Mesothelial cell of epicardium (in vitro differentiated cells): Measurements from ENCODE around the gene ABCA13. TPM values are rescaled to one million over a fixed set of nuclear protein-coding genes. Genes with fewer than 3 reads are reported as not detected.

Experiments
- DNase-seq, 2 experiments: peaks; one replicate each; pipeline ENCODE4 v3.0.0; 2021; ENCODE audit warnings: low spot score in 2 of 2; ENCODE audit not compliant: unreplicated experiment in 2 of 2
- H3K27ac Mint-ChIP-seq: 2 replicates; pipeline ENCODE4 v1.8.0; 2021; ENCODE audit warnings: mixed read lengths
- H3K27me3 Mint-ChIP-seq: 2 replicates; pipeline ENCODE4 v1.8.0; 2021; ENCODE audit warnings: low read depth, mixed read lengths
- H3K36me3 Mint-ChIP-seq: 2 replicates; pipeline ENCODE4 v1.8.0; 2021; ENCODE audit warnings: mixed read lengths
- H3K4me1 Mint-ChIP-seq: 2 replicates; pipeline ENCODE4 v1.8.0; 2021; ENCODE audit warnings: mixed read lengths
- H3K4me3 Mint-ChIP-seq: 2 replicates; pipeline ENCODE4 v1.8.0; 2021; ENCODE audit warnings: mild to moderate bottlenecking, moderate library complexity, mixed read lengths
- H3K9me3 Mint-ChIP-seq: 2 replicates; pipeline ENCODE4 v1.8.0; 2021; ENCODE audit warnings: mixed read lengths
- CTCF ChIP-seq: fragments of 200-600 bp; sonication (generic); IDR thresholded peaks from one replicate; pipeline ENCODE4 v1.5.0; 2021; ENCODE audit warnings: antibody characterized with exemption; ENCODE audit not compliant: unreplicated experiment
- total RNA-seq: library from RNA; stranded (reverse); gene quantifications from 3 replicates; pipeline ENCODE4 v1.2.1, GENCODE V29; 2021

ABCA13 gene
- total RNA-seq, 1 donor from 2014 or later: 0.29 TPM

- no peak for DNase-seq
- Mint-ChIP-seq H3K9me3 (no peaks in the 10 kb centered on the region), H3K27me3 (peaks cover 6% of the 10 kb centered on the region), H3K27ac (no peak overlapping the region), H3K36me3 (no peaks in the 10 kb centered on the region), H3K4me1 (no peaks in the 10 kb centered on the region), H3K4me3 (no peak overlapping the region)
- TF ChIP-seq CTCF: no peak
Measured at GRCh38 chr7:48617508-48617907, 446.2 kb downstream of the ABCA13 start.

- peaks cover 6% of the 10 kb centered on the region for H3K27me3 Mint-ChIP-seq
- no peak for TF ChIP-seq CTCF
- no peak overlapping the region for H3K27ac Mint-ChIP-seq
- H3K36me3 Mint-ChIP-seq: no peaks in the 10 kb centered on the region
- H3K4me1 Mint-ChIP-seq: no peaks in the 10 kb centered on the region
- DNase-seq: no peak
- H3K9me3 Mint-ChIP-seq: peaks cover 1% of the 10 kb centered on the region
- H3K4me3 Mint-ChIP-seq: no peak overlapping the region
Measured at GRCh38 chr7:48617993-48618392, 446.7 kb downstream of the ABCA13 start.

GRCh38 chr7:48621076-48621475, 449.8 kb downstream of the ABCA13 start:
- Mint-ChIP-seq H3K4me1 (no peaks in the 10 kb centered on the region), H3K4me3 (no peak overlapping the region), H3K27me3 (peaks cover 6% of the 10 kb centered on the region), H3K36me3 (no peaks in the 10 kb centered on the region), H3K27ac (no peak overlapping the region), H3K9me3 (peaks cover 5% of the 10 kb centered on the region)
- no peak for TF ChIP-seq CTCF
- no peak for DNase-seq

- H3K27me3 Mint-ChIP-seq: peaks cover 5% of the 10 kb centered on the region
- no peaks in the 10 kb centered on the region for H3K36me3 Mint-ChIP-seq
- peaks cover 16% of the 10 kb centered on the region for H3K9me3 Mint-ChIP-seq
- no peaks in the 10 kb centered on the region for H3K4me1 Mint-ChIP-seq
- TF ChIP-seq CTCF: no peak
- DNase-seq: no peak
- H3K27ac Mint-ChIP-seq: no peak overlapping the region
- no peak overlapping the region for H3K4me3 Mint-ChIP-seq
Measured at GRCh38 chr7:48627164-48627563, 455.9 kb downstream of the ABCA13 start.

GRCh38 chr7:48628793-48629349, 457.6 kb downstream of the ABCA13 start:
- TF ChIP-seq CTCF: no peak
- H3K9me3 Mint-ChIP-seq: peaks cover 11% of the 10 kb centered on the region
- no peak overlapping the region for H3K27ac Mint-ChIP-seq
- H3K27me3 Mint-ChIP-seq: peaks cover 4% of the 10 kb centered on the region
- H3K4me1 Mint-ChIP-seq: no peaks in the 10 kb centered on the region
- DNase-seq: no peak
- no peak overlapping the region for H3K4me3 Mint-ChIP-seq
- no peaks in the 10 kb centered on the region for H3K36me3 Mint-ChIP-seq

- H3K9me3 Mint-ChIP-seq: peaks cover 11% of the 10 kb centered on the region
- H3K36me3 Mint-ChIP-seq: no peaks in the 10 kb centered on the region
- peaks cover 14% of the 10 kb centered on the region for H3K4me1 Mint-ChIP-seq
- H3K27me3 Mint-ChIP-seq: no peaks in the 10 kb centered on the region
- no peak for DNase-seq
- H3K27ac Mint-ChIP-seq: no peak overlapping the region
- TF ChIP-seq CTCF: no peak
- no peak overlapping the region for H3K4me3 Mint-ChIP-seq
Measured at GRCh38 chr7:48634116-48634632, 462.9 kb downstream of the ABCA13 start.
